Caki2 (cell line): Measurements from ENCODE around the gene MSH5. TPM values are rescaled to one million over a fixed set of nuclear protein-coding genes. Genes with fewer than 3 reads are reported as not detected.

Experiments
- DNase-seq: peaks from one replicate; pipeline ENCODE4 v3.0.0-alpha.2; 2015; ENCODE audit warnings: low read depth
- in situ Hi-C: cut with HindIII; loops from 2 replicates; pipeline ENCODE4 v1.10.0; 2016; ENCODE audit warnings: low sequenced_read_pairs, low pct_unique_long_range_greater_than_20kb, mixed read lengths
- total RNA-seq: library from RNA; depleted of rRNA; stranded (reverse); fragments of >200 nt; shearing (Covaris generic); gene quantifications from 2 replicates; pipeline ENCODE4 v1.2.3, GENCODE V29; 2014; ENCODE audit warnings: low replicate concordance

The MSH5 gene
- total RNA-seq, 1 experiment from 2014 or later, result 54.7 TPM

- no peak for DNase-seq
- in situ Hi-C loops, result no loop called here
Observed at GRCh38 chr6:31710523-31711219, 29.1 kb upstream of the MSH5 start.

- DNase-seq, result no peak
- in situ Hi-C loops, result no loop called here
Observed at GRCh38 chr6:31711233-31711632, 28.6 kb upstream of the MSH5 start.

- in situ Hi-C loops, result no loop called here
Observed at GRCh38 chr6:31712296-31712695, 27.5 kb upstream of the MSH5 start.

GRCh38 chr6:31713465-31713864 lies 26.3 kb upstream of the MSH5 start:
- in situ Hi-C loops, result no loop called here
- no peak for DNase-seq

More at GRCh38 chr6:31712296-31712695, 27.5 kb upstream of the MSH5 start:
- no peak for DNase-seq

DNA sequence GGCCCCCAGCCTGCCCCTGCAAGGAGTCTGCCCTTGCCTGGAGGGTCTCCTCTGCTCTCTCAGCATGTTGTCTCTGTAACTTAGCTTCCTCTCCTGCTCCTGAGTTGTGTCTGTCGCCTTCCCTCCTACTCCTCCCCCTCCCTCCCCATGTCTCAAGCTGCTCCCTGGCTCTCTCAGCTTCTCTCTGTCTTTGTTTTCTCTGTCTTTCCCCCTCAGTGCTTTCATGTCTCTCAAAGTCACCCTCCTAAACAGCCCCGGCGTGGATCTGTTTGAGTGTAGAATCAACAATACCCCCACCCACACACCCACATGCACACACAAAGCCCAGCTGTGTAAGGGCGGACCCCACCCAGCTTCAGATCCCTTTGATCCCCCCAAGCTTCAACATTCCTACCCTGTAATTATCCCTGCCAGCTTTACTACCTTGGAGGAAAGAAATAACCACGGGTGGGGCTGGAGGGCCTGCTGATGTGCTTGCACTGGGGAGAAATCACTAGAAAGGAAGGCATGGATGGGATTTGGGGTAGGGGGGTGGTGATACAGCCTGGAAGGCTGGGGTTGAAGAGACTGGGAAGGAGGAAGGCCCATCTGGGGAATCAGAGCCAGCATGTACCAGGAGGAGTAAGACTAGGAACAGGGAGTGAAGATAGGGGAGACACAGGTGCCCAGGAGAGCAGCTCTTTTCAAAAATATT lies 25.7 kb upstream of the MSH5 start:
- in situ Hi-C loops, result no loop called here
- no peak for DNase-seq

GRCh38 chr6:31715022-31715958 lies 24.5 kb upstream of the MSH5 start, which contains the start of gene LY6G6D:
Gene LY6G6D, plus strand, starts transcription at chr6:31715348. Its CDS starts 8 bp downstream, at chr6:31715356.
- no peak for DNase-seq
- in situ Hi-C loops, result no loop called here

DNA sequence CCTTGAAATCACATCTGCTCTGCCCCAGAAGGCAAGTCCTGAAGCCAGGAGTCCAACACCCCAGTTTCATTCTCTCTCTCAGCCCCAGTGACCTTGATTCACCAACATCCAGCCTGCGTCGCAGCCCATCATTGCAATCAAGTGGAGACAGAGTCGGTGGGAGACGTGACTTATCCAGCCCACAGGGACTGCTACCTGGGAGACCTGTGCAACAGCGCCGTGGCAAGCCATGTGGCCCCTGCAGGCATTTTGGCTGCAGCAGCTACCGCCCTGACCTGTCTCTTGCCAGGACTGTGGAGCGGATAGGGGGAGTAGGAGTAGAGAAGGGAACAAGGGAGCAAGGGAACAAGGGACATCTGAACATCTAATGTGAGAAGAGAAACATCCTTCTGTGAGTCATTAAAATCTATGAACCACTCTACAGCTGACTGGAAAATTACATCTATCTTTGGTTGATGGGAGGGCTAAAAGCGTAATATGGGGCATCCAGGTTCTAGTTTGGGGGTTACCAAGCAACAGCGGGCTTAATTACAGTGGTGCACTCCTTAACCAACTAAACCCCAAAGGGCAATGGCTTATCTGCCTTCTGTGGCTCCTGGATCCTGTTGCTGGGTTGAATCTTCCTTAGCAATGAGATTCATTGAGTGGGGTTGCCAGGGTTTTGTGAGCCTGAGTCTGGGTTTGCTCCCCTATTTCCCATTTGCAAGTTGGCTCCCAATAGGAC lies 22.1 kb upstream of the MSH5 start:
- DNase-seq, result no peak
- in situ Hi-C loops, result no loop called here

GRCh38 chr6:31718265-31718664 lies 21.5 kb upstream of the MSH5 start:
- DNase-seq, result no peak
- in situ Hi-C loops, result no loop called here

DNA sequence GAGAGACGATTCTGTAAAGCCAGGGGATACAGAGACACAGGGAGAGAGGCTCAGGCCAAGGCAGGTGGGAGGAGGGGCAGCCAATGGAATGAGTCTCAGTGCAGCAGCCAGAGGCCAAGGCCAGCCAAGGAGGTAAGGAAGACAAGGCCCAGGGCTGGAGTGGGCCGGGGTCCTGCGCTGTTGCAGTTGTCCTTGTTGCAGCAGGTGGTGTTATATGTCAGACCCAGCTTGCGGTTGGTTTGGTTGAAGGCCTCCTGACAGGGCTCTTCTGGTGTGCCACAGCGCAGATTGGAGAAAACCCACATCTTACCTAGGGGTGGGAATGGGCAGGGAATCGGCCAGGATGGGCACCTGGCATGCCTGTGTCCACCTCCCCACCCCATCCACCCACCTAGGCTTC lies 20.8 kb upstream of the MSH5 start:
- DNase-seq, result no peak
- in situ Hi-C loops, result no loop called here

- in situ Hi-C loops, result no loop called here
- DNase-seq, result no peak
Observed at GRCh38 chr6:31720196-31720770, 19.5 kb upstream of the MSH5 start.

DNA sequence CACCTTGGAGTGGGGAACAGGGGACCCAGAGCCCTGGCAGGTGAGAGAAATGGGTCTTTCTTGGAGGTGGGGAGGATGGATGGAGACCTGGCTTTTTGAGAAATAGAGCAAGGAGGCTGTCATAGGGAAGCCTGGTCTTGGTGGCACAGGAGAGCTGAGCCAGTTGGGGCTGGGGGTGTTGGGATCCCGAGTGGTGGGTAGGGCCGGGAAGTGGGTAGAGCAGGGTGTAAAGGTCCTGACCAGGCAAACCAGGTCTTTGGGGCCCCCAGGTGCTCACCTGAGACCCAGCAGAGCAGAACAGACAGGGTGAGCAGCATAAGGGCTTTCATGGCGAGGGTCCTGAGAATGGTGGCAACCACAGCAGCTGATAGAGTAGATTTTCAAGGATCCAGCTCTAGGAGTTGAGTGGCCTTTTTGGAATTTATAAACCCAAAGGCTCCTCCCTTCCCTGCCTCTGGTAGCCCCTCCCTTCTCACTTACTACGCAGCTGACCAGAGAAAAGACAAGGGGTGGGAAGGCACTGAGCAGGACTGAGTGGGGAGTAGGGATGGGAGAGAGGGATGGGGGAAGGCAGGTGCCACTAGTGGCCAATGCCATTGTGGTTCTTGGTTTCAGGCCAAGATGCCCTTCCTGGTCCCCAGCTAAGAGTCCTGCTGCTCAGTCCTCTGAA lies 18.3 kb upstream of the MSH5 start, which contains the start of gene LY6G6C:
LY6G6C (minus strand) TSS at position 396 of the 670 bp plus-strand sequence; CDS start at position 329, 67 bp downstream.
- in situ Hi-C loops, result no loop called here

DNA sequence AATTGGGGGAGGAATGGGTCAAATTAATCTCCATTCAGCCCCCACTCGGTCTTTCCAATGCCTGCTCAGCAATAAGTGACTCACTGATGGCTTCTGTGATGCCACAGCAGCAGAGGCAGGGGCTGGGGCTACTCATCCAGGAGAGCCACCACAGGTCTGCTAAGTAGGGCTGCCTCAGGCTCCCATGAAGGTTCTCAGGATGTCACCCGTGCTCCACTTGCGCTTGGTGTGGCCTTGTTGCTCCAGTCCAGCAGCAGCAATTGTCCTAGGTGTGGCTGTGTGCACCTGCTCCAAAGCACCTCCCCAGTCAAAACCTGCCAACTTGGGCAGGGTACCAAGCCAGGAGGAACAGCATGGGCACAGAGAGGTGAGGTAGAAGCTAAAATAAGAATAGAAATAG lies 17.6 kb upstream of the MSH5 start:
- DNase-seq, result no peak
- in situ Hi-C loops, result no loop called here

More for the DNA sequence above, 18.3 kb upstream of the MSH5 start, which contains the start of gene LY6G6C:
- DNase-seq, result no peak

DNA sequence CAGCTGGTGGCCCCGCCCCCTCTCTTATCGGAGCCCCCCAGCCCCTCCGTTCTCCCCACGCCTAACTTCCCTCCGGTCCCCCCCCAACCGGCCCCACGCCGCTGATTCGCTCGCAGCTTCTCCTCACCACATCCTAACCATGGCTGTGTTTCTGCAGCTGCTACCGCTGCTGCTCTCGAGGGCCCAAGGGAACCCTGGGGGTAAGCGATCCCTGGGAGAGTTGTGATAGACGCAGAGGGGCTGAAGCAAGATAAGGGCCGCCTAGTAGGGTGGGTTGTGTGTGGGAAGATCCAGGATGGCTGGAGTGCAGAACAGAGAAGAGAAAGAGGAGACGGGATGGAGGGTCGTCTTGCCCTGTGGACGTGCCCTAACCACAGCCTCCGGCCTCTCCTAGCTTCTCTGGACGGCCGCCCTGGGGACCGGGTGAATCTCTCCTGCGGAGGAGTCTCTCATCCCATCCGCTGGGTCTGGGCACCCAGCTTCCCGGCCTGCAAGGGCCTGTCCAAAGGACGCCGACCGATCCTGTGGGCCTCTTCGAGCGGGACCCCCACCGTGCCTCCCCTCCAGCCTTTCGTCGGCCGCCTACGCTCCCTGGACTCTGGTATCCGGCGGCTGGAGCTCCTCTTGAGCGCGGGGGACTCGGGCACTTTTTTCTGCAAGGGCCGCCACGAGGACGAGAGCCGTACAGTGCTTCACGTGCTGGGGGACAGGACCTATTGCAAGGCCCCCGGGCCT lies 16.4 kb upstream of the MSH5 start, which contains the start of gene MPIG6B:
MPIG6B (plus strand) TSS at position 129 of the 735 bp plus-strand sequence; CDS start at position 140, 11 bp downstream.
- in situ Hi-C loops, result no loop called here
- DNase-seq, result no peak

DNA sequence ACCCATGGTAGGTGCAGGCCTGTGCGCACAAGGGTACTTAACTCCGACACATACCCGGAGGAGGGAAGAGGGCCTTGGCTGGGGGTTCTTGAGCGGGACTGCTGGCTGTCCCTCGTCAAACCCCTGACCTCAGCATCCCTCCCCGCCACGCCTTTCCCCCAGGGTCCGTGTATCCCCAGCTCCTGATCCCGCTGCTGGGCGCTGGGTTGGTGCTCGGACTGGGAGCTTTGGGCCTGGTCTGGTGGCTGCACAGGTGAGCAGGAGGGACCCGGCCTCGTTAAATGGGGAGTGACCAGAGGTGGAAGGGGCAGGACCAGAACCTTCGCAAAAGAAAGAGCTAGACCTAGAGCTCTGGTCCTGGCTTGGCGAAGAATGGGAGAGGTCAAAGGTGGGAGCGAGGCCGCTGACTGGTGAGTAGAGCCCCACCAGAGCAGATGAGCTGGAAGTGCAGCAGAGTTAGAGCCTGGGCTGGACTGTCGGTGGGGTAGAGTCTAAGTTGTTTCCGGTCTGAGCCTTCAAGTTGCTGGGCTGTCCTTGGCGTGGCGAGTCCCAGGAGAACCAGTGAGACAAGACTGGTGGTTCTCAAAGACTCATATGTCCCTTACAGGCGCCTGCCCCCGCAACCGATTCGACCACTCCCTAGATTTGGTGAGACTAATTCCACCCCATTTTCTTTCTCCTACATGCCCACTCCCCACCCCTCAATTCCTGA lies 15.7 kb upstream of the MSH5 start:
- DNase-seq, result no peak
- in situ Hi-C loops, result no loop called here

- in situ Hi-C loops, result no loop called here
- DNase-seq, result no peak
Observed at GRCh38 chr6:31725502-31726350, 14.1 kb upstream of the MSH5 start.
